Measurements from ENCODE around the gene OR56A3.

OR56A3 gene

GRCh38 chr11:5941951-5942350 lies at the start of gene OR56A3:
TSS of gene OR56A3 (plus strand) at chr11:5942251. CDS start at chr11:5947347, 5,096 bp downstream.
- no peak for TF ChIP-seq CTCF (IDR thresholded peaks at IDR 0.05)
- Histone ChIP-seq H3K4me1 (no peaks in the 10 kb centered on the region), H3K27ac (no peak within 1 kb of the TSS), H3K4me3 (no peak within 1 kb of the TSS), H3K27me3 (no peaks in the 10 kb centered on the region), H3K9me3 (peaks cover 0 to 7% (median 0%) of the 10 kb centered on the region in 3 donors), H3K36me3 (no peaks in the 10 kb centered on the region)
- intact Hi-C loops (cut with DNase I; ENCODE audit: low total_unique reads), result no loop called here
- no peak for DNase-seq

GRCh38 chr11:5892908-5893307 lies 49.1 kb upstream of the OR56A3 start, which contains the start of gene OR52E5:
TSS of gene OR52E5 (plus strand) at chr11:5893208. CDS start at chr11:5900777, 7,569 bp downstream.
- H3K27me3 ChIP-seq, result no peaks in the 10 kb centered on the region
- intact Hi-C loops (cut with DNase I; ENCODE audit: low total_unique reads), result no loop called here
- H3K4me3 ChIP-seq, result no peak within 1 kb of the TSS
- TF ChIP-seq CTCF (IDR thresholded peaks at IDR 0.05), result no peak
- no peaks in the 10 kb centered on the region for H3K9me3 ChIP-seq
- H3K27ac ChIP-seq, result no peak within 1 kb of the TSS
- no peak for DNase-seq
- H3K4me1 ChIP-seq, result no peaks in the 10 kb centered on the region
- no peaks in the 10 kb centered on the region for H3K36me3 ChIP-seq

GRCh38 chr11:5899534-5899933 lies 42.5 kb upstream of the OR56A3 start:
- Histone ChIP-seq H3K9me3 (no peaks in the 10 kb centered on the region), H3K4me3 (no peak overlapping the region), H3K27ac (no peak overlapping the region), H3K36me3 (no peaks in the 10 kb centered on the region), H3K4me1 (no peaks in the 10 kb centered on the region), H3K27me3 (no peaks in the 10 kb centered on the region)
- TF ChIP-seq CTCF (IDR thresholded peaks at IDR 0.05), result no peak
- DNase-seq, result no peak
- intact Hi-C loops (cut with DNase I; ENCODE audit: low total_unique reads), result no loop called here

GRCh38 chr11:5910540-5910939 lies 31.5 kb upstream of the OR56A3 start:
- no peak for DNase-seq
- Histone ChIP-seq H3K4me3 (no peak overlapping the region), H3K27me3 (no peaks in the 10 kb centered on the region), H3K4me1 (no peaks in the 10 kb centered on the region), H3K27ac (no peak overlapping the region), H3K36me3 (no peaks in the 10 kb centered on the region), H3K9me3 (peaks cover 0 to 8% (median 7%) of the 10 kb centered on the region in 3 donors)
- intact Hi-C loops (cut with DNase I; ENCODE audit: low total_unique reads), result no loop called here
- no peak for TF ChIP-seq CTCF (IDR thresholded peaks at IDR 0.05)

GRCh38 chr11:5922749-5923426 lies 19.2 kb upstream of the OR56A3 start:
- no peak overlapping the region for H3K4me3 ChIP-seq
- TF ChIP-seq CTCF (IDR thresholded peaks at IDR 0.05), result no peak
- no peak for DNase-seq
- peaks cover 0 to 7% (median 4%) of the 10 kb centered on the region in 3 donors for H3K9me3 ChIP-seq
- no peaks in the 10 kb centered on the region for H3K27me3 ChIP-seq
- H3K36me3 ChIP-seq, result no peaks in the 10 kb centered on the region
- no peaks in the 10 kb centered on the region for H3K4me1 ChIP-seq
- H3K27ac ChIP-seq, result no peak overlapping the region
- intact Hi-C loops (cut with DNase I; ENCODE audit: low total_unique reads), result no loop called here

All from tibial artery (tissue), 4 donors.